ENCODE results near the gene TIMM29.

TIMM29 gene

DNA sequence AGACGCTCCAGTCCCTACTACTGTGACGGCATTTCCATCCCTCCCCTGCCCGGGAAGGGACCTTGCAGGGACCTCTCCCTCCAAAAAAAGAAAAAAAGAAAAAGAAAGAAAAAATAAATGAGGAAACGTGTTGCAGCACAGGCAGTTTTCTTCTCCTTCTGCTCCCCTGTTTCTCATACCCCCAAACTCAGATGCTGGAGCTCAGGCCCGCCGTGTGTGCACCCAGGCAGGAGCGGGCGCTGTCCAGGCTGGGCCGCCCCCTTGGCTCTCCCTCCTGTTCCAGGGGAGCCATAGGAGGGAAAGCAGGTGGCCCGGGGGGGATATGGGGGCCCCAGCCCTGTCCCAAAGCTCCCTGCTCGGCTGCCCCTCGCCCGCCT is 6.0 kb upstream of the TIMM29 start:
- TF ChIP-seq, protein P1, sequence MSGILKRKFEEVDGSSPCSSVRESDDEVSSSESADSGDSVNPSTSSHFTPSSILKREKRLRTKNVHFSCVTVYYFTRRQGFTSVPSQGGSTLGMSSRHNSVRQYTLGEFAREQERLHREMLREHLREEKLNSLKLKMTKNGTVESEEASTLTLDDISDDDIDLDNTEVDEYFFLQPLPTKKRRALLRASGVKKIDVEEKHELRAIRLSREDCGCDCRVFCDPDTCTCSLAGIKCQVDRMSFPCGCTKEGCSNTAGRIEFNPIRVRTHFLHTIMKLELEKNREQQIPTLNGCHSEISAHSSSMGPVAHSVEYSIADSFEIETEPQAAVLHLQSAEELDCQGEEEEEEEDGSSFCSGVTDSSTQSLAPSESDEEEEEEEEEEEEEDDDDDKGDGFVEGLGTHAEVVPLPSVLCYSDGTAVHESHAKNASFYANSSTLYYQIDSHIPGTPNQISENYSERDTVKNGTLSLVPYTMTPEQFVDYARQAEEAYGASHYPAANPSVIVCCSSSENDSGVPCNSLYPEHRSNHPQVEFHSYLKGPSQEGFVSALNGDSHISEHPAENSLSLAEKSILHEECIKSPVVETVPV (CRISPR knock-in tag; IDR thresholded peaks at IDR 0.05): no peak
- TF ChIP-seq ZNF8 (CRISPR knock-in tag; IDR thresholded peaks at IDR 0.05) (no peak), GLIS3 (CRISPR knock-in tag; IDR thresholded peaks at IDR 0.05) (no peak), BACH2 (CRISPR knock-in tag; IDR thresholded peaks at IDR 0.05; ENCODE audit: borderline replicate concordance) (no peak), TOX (CRISPR knock-in tag; IDR thresholded peaks at IDR 0.05; ENCODE audit: borderline replicate concordance) (no peak), OSR1 (CRISPR knock-in tag; IDR thresholded peaks at IDR 0.05) (no peak), RARB (CRISPR knock-in tag; IDR thresholded peaks at IDR 0.05) (no peak), ZNF565 (CRISPR knock-in tag; conservative IDR thresholded peaks at IDR 0.05; ENCODE audit: low read depth) (no peak)
- TF ChIP-seq, protein P2, sequence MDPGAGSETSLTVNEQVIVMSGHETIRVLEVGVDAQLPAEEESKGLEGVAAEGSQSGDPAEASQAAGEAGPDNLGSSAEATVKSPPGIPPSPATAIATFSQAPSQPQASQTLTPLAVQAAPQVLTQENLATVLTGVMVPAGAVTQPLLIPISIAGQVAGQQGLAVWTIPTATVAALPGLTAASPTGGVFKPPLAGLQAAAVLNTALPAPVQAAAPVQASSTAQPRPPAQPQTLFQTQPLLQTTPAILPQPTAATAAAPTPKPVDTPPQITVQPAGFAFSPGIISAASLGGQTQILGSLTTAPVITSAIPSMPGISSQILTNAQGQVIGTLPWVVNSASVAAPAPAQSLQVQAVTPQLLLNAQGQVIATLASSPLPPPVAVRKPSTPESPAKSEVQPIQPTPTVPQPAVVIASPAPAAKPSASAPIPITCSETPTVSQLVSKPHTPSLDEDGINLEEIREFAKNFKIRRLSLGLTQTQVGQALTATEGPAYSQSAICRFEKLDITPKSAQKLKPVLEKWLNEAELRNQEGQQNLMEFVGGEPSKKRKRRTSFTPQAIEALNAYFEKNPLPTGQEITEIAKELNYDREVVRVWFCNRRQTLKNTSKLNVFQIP (CRISPR knock-in tag; IDR thresholded peaks at IDR 0.05; ENCODE audit: borderline replicate concordance, low read depth): no peak
- ATAC-seq: no peak

DNA sequence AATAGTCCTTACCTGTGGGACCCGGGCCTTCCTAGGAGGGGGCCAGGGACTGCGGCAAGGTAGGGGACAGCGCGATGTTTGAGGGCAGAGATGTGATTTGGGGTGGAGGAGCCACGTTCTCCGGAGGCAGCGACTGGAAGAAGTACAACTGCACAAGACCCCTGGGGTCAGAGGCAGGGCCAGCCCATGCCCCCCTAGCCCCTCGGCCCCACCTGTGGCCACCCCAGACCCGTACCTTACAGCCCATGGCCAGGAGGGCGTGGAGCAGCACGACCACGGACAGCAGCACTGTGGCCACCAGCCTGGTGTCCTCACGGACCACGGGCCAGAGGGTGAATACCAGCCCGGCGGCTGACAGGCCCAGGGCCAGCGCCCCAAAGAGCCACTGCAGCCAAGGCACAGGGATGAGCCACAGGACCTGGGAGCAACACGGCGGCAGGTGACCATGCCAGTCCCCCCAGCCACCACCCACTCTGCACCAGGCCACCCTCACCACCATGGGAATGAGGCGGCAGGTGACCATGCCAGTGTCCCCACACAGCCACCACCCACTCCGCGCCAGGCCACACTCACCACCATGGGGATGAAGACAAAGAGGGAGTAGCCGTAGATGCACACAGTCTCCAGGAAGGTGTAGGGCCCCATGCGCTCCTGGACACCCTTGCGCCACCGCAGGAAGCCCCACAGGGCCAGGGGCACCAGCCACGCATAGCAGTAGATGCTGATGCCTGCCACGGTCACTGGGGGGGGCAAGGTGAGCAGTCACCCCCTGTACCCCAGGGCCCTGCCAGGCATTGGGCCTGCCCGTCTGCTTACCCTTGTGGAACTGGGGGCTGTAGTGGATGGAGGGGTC is 5.1 kb upstream of the TIMM29 start:
- no peak for ATAC-seq
- TF ChIP-seq TOX (CRISPR knock-in tag; IDR thresholded peaks at IDR 0.05; ENCODE audit: borderline replicate concordance) (no peak), CSDC2 (CRISPR knock-in tag; IDR thresholded peaks at IDR 0.05) (no peak), ARNTL (CRISPR knock-in tag; IDR thresholded peaks at IDR 0.05; ENCODE audit: borderline replicate concordance, low read depth) (no peak), ZFP3 (CRISPR knock-in tag; IDR thresholded peaks at IDR 0.05) (no peak), ZC3H10 (CRISPR knock-in tag; IDR thresholded peaks at IDR 0.05) (no peak), ZFP30 (CRISPR knock-in tag; IDR thresholded peaks at IDR 0.05) (no peak), GLIS3 (CRISPR knock-in tag; IDR thresholded peaks at IDR 0.05) (no peak), PATZ1 (CRISPR knock-in tag; IDR thresholded peaks at IDR 0.05; ENCODE audit: borderline replicate concordance) (no peak), ISL1 (CRISPR knock-in tag; IDR thresholded peaks at IDR 0.05) (no peak), OSR1 (CRISPR knock-in tag; IDR thresholded peaks at IDR 0.05) (no peak), PPARA (CRISPR knock-in tag; IDR thresholded peaks at IDR 0.05; ENCODE audit: borderline replicate concordance) (no peak)
- TF ChIP-seq, protein P2 (CRISPR knock-in tag; IDR thresholded peaks at IDR 0.05; ENCODE audit: borderline replicate concordance, low read depth): no peak
- TF ChIP-seq, protein P1 (CRISPR knock-in tag; IDR thresholded peaks at IDR 0.05): no peak
- TF ChIP-seq, protein P3, sequence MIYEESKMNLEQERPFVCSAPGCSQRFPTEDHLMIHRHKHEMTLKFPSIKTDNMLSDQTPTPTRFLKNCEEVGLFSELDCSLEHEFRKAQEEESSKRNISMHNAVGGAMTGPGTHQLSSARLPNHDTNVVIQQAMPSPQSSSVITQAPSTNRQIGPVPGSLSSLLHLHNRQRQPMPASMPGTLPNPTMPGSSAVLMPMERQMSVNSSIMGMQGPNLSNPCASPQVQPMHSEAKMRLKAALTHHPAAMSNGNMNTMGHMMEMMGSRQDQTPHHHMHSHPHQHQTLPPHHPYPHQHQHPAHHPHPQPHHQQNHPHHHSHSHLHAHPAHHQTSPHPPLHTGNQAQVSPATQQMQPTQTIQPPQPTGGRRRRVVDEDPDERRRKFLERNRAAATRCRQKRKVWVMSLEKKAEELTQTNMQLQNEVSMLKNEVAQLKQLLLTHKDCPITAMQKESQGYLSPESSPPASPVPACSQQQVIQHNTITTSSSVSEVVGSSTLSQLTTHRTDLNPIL (CRISPR knock-in tag; IDR thresholded peaks at IDR 0.05; ENCODE audit: low read depth): no peak

- ATAC-seq: no peak
- TF ChIP-seq BACH2 (CRISPR knock-in tag; IDR thresholded peaks at IDR 0.05; ENCODE audit: borderline replicate concordance) (no peak), ZC3H10 (CRISPR knock-in tag; IDR thresholded peaks at IDR 0.05) (no peak), TCF4 (CRISPR knock-in tag; IDR thresholded peaks at IDR 0.05; ENCODE audit: borderline replicate concordance) (no peak), ESRRG (CRISPR knock-in tag; IDR thresholded peaks at IDR 0.05) (no peak), PATZ1 (CRISPR knock-in tag; IDR thresholded peaks at IDR 0.05; ENCODE audit: borderline replicate concordance) (no peak), PPARA (CRISPR knock-in tag; IDR thresholded peaks at IDR 0.05; ENCODE audit: borderline replicate concordance) (no peak), ZFP3 (CRISPR knock-in tag; IDR thresholded peaks at IDR 0.05) (no peak), CSDC2 (CRISPR knock-in tag; IDR thresholded peaks at IDR 0.05) (no peak), OSR1 (CRISPR knock-in tag; IDR thresholded peaks at IDR 0.05) (no peak), ZNF8 (CRISPR knock-in tag; IDR thresholded peaks at IDR 0.05) (no peak), GLIS3 (CRISPR knock-in tag; IDR thresholded peaks at IDR 0.05) (no peak), ARNTL (CRISPR knock-in tag; IDR thresholded peaks at IDR 0.05; ENCODE audit: borderline replicate concordance, low read depth) (no peak), SNAI2 (CRISPR knock-in tag; IDR thresholded peaks at IDR 0.05) (no peak)
- TF ChIP-seq, protein P3 (CRISPR knock-in tag; IDR thresholded peaks at IDR 0.05; ENCODE audit: low read depth): no peak
Observed at GRCh38 chr19:10924597-10924996, 4.0 kb upstream of the TIMM29 start.
